Measurements from ENCODE around the gene ZBTB5.

- no peak for TF ChIP-seq CTCF (IDR thresholded peaks at IDR 0.05 in 4 of 5, conservative IDR thresholded peaks at IDR 0.05 in 1 of 5)
- TF ChIP-seq POLR2A (IDR thresholded peaks at IDR 0.05) = no peak
Observed at GRCh38 chr9:37509536-37509935, 44.3 kb upstream of the ZBTB5 start.

Measured in gastrocnemius medialis (tissue), 4 donors.